ENCODE data around the gene SRSF5. TPM values are rescaled to one million over a fixed set of nuclear protein-coding genes. Genes with fewer than 3 reads are reported as not detected.

The SRSF5 gene
- total and polyA plus RNA-seq, 2 of the 13 experiments (the other 11 are each of a cell fraction or from before 2014, with no cell fraction given), result 189 to 277 TPM

DNA sequence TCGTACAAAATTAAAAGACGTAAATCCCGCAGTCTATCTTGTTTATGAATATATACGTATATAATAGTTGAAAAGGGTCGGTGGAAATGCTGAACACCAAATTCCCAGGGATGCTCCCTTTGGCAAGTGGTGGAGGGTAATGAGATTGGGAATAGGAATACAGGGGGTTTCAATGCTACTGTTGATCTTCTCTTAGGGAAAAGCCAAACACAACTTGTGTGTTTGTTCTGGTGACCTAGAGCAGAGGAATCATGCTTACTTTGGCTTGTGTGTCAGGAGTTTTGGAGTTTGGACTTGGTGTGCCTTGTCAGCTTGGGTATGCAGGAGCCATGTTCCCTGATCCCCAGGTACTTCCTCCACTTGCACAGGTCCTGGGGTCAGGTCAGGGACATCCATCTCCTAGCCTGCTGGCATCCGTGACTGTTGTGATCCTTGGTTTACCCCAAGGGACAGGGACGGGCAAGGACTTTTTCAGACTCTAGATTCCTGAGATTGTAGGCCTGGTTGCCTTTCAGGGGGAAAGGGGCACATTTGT, 26.0 kb downstream of the SRSF5 start (continued):
- TF ChIP-seq ZNF34 (CRISPR knock-in tag; IDR thresholded peaks at IDR 0.05; ENCODE audit: borderline replicate concordance), result no peak
- TF ChIP-seq, protein P1, sequence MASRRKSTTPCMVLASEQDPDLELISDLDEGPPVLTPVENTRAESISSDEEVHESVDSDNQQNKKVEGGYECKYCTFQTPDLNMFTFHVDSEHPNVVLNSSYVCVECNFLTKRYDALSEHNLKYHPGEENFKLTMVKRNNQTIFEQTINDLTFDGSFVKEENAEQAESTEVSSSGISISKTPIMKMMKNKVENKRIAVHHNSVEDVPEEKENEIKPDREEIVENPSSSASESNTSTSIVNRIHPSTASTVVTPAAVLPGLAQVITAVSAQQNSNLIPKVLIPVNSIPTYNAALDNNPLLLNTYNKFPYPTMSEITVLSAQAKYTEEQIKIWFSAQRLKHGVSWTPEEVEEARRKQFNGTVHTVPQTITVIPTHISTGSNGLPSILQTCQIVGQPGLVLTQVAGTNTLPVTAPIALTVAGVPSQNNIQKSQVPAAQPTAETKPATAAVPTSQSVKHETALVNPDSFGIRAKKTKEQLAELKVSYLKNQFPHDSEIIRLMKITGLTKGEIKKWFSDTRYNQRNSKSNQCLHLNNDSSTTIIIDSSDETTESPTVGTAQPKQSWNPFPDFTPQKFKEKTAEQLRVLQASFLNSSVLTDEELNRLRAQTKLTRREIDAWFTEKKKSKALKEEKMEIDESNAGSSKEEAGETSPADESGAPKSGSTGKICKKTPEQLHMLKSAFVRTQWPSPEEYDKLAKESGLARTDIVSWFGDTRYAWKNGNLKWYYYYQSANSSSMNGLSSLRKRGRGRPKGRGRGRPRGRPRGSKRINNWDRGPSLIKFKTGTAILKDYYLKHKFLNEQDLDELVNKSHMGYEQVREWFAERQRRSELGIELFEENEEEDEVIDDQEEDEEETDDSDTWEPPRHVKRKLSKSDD (CRISPR knock-in tag; IDR thresholded peaks at IDR 0.05; ENCODE audit: low read depth), result no peak
- no peak for TF ChIP-seq FOXP1 (IDR thresholded peaks at IDR 0.05)
- TF ChIP-seq FOXP1 (CRISPR knock-in tag; IDR thresholded peaks at IDR 0.05), result peak; percentile 59; the same call in 1 of the 2 replicates
- TF ChIP-seq TP53 (CRISPR knock-in tag; conservative IDR thresholded peaks at IDR 0.05), result no peak
- TF ChIP-seq PCBP2 (optimal IDR thresholded peaks at IDR 0.05; ENCODE audit: low read depth, low read length, poor library complexity, severe bottlenecking), result no peak
- TF ChIP-seq KLF11 (CRISPR knock-in tag; IDR thresholded peaks at IDR 0.05), result no peak
- TF ChIP-seq KDM5B (CRISPR knock-in tag; IDR thresholded peaks at IDR 0.05; ENCODE audit: borderline replicate concordance), result no peak
- TF ChIP-seq FOXJ3 (CRISPR knock-in tag; IDR thresholded peaks at IDR 0.05; ENCODE audit: borderline replicate concordance), result peak; percentile 26; the same call in 1 of the 2 replicates
- TF ChIP-seq ZNF552 (CRISPR knock-in tag; IDR thresholded peaks at IDR 0.05; ENCODE audit: borderline replicate concordance), result no peak
- no peak for TF ChIP-seq ZNF10 (CRISPR knock-in tag; IDR thresholded peaks at IDR 0.05; ENCODE audit: borderline replicate concordance, low read depth)
- TF ChIP-seq, protein P2, sequence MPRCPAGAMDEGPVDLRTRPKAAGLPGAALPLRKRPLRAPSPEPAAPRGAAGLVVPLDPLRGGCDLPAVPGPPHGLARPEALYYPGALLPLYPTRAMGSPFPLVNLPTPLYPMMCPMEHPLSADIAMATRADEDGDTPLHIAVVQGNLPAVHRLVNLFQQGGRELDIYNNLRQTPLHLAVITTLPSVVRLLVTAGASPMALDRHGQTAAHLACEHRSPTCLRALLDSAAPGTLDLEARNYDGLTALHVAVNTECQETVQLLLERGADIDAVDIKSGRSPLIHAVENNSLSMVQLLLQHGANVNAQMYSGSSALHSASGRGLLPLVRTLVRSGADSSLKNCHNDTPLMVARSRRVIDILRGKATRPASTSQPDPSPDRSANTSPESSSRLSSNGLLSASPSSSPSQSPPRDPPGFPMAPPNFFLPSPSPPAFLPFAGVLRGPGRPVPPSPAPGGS (CRISPR knock-in tag; IDR thresholded peaks at IDR 0.05), result 0 out of 2 replicates have a peak, but pooled peaks have one; percentile 33
- no peak; a peak in 1 of 4 replicates for TF ChIP-seq POLR2A (IDR thresholded peaks at IDR 0.05; ENCODE audit: insufficient read depth in 1 of 2, low read depth in 2 of 2, low read length in 2 of 2)
- TF ChIP-seq CHCHD3 (CRISPR knock-in tag; IDR thresholded peaks at IDR 0.05), result no peak
- no peak for TF ChIP-seq SMC3 (IDR thresholded peaks at IDR 0.05; ENCODE audit: low read length)
- TF ChIP-seq ZNF17 (CRISPR knock-in tag; IDR thresholded peaks at IDR 0.05), result no peak
- no peak for TF ChIP-seq MAFG (CRISPR knock-in tag; IDR thresholded peaks at IDR 0.05)
- TF ChIP-seq ELF4 (CRISPR knock-in tag; IDR thresholded peaks at IDR 0.05; ENCODE audit: borderline replicate concordance), result no peak
- no peak for TF ChIP-seq ZNF724P (CRISPR knock-in tag; IDR thresholded peaks at IDR 0.05; ENCODE audit: borderline replicate concordance)
- TF ChIP-seq AGO2 (optimal IDR thresholded peaks at IDR 0.05; ENCODE audit: low read depth, low read length), result no peak
- TF ChIP-seq ZNF614 (CRISPR knock-in tag; IDR thresholded peaks at IDR 0.05; ENCODE audit: borderline replicate concordance), result no peak
- no peak for TF ChIP-seq NFYC (CRISPR knock-in tag; IDR thresholded peaks at IDR 0.05)
- TF ChIP-seq, protein P3, sequence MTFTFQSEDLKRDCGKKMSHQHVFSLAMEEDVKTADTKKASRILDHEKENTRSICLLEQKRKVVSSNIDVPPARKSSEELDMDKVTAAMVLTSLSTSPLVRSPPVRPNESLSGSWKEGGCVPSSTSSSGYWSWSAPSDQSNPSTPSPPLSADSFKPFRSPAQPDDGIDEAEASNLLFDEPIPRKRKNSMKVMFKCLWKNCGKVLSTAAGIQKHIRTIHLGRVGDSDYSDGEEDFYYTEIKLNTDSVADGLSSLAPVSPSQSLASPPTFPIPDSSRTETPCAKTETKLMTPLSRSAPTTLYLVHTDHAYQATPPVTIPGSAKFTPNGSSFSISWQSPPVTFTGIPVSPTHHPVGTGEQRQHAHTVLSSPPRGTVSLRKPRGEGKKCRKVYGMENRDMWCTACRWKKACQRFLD (CRISPR knock-in tag; IDR thresholded peaks at IDR 0.05; ENCODE audit: borderline replicate concordance), result no peak
- peak; percentile 23; the same call in 1 of the 2 replicates for TF ChIP-seq MAFF (IDR thresholded peaks at IDR 0.05; ENCODE audit: low read depth, low read length)
- TF ChIP-seq MED8 (CRISPR knock-in tag; IDR thresholded peaks at IDR 0.05; ENCODE audit: insufficient replicate concordance), result no peak
- no peak for TF ChIP-seq AKAP8 (CRISPR knock-in tag; IDR thresholded peaks at IDR 0.05)

Measured in HepG2 (cell line).